ENCODE results near the gene HBM.
"Not testable (repeated sequence)": the region's sequence is repeated elsewhere in the genome, so short reads cannot be mapped to it uniquely, and the experiment has no call there.

HBM gene

GRCh38 chr16:194516-194915 is 28.7 kb downstream of the HBM start:
- H3K4me3 ChIP-seq (ENCODE audit: insufficient read depth, low read length, poor library complexity, severe bottlenecking): no peak overlapping the region
- no peak overlapping the region for H3K9ac ChIP-seq (ENCODE audit: low read length)
- peaks cover 9% of the 10 kb centered on the region; the same call in 1 of the 2 replicates for H3K36me3 ChIP-seq (ENCODE audit: low read length)
- no peaks in the 10 kb centered on the region for H3F3A ChIP-seq (ENCODE audit: insufficient read depth)
- H4K20me1 ChIP-seq (ENCODE audit: low read depth, low read length): no peaks in the 10 kb centered on the region
- H2AFZ ChIP-seq (ENCODE audit: low read depth, low read length, severe bottlenecking): no peak overlapping the region
- H3K27ac ChIP-seq (ENCODE audit: low read depth, low read length): no peak overlapping the region
- no peaks in the 10 kb centered on the region for H3K27me3 ChIP-seq (ENCODE audit: low read length)
- H3K79me2 ChIP-seq (ENCODE audit: insufficient read depth, low read length): no peaks in the 10 kb centered on the region
- TF ChIP-seq CTCF (IDR thresholded peaks at IDR 0.05; ENCODE audit: insufficient read depth, low read length, poor library complexity, severe bottlenecking) (no peak), EZH2phosphoT487 (conservative IDR thresholded peaks at IDR 0.05; ENCODE audit: low read length) (no peak)
- H3K4me2 ChIP-seq (ENCODE audit: low read depth, low read length, poor library complexity, severe bottlenecking): no peak overlapping the region
- no peaks in the 10 kb centered on the region for H3K9me3 ChIP-seq (ENCODE audit: insufficient read depth, low read length)
- no peaks in the 10 kb centered on the region for H3K9me2 ChIP-seq (replicated peaks; ENCODE audit: insufficient read depth, low read length)

GRCh38 chr16:200388-200787 is 34.6 kb downstream of the HBM start:
- peaks cover 13% of the 10 kb centered on the region; the same call in 1 of the 2 replicates for H3K36me3 ChIP-seq (ENCODE audit: low read length)
- H3K27ac ChIP-seq (ENCODE audit: low read depth, low read length): no peak overlapping the region
- H3K9ac ChIP-seq (ENCODE audit: low read length): no peak overlapping the region

GRCh38 chr16:203246-203645 is 37.5 kb downstream of the HBM start:
- Histone ChIP-seq H3K9ac (ENCODE audit: low read length) (no peak overlapping the region), H3K27ac (ENCODE audit: low read depth, low read length) (no peak overlapping the region), H2AFZ (ENCODE audit: low read depth, low read length, severe bottlenecking) (no peak overlapping the region), H3K9me3 (ENCODE audit: insufficient read depth, low read length) (no peaks in the 10 kb centered on the region), H3K36me3 (ENCODE audit: low read length) (peaks cover 26% of the 10 kb centered on the region; the same call in 1 of the 2 replicates), H3K27me3 (ENCODE audit: low read length) (no peaks in the 10 kb centered on the region), H3K4me2 (ENCODE audit: low read depth, low read length, poor library complexity, severe bottlenecking) (no peak overlapping the region), H3K4me3 (ENCODE audit: insufficient read depth, low read length, poor library complexity, severe bottlenecking) (no peak overlapping the region), H4K20me1 (ENCODE audit: low read depth, low read length) (no peaks in the 10 kb centered on the region), H3F3A (ENCODE audit: insufficient read depth) (no peaks in the 10 kb centered on the region), H3K9me2 (replicated peaks; ENCODE audit: insufficient read depth, low read length) (no peaks in the 10 kb centered on the region), H3K79me2 (ENCODE audit: insufficient read depth, low read length) (no peaks in the 10 kb centered on the region)
- TF ChIP-seq CTCF (IDR thresholded peaks at IDR 0.05; ENCODE audit: insufficient read depth, low read length, poor library complexity, severe bottlenecking): no peak
- TF ChIP-seq EZH2phosphoT487 (conservative IDR thresholded peaks at IDR 0.05; ENCODE audit: low read length): no peak

More at GRCh38 chr16:200388-200787, 34.6 kb downstream of the HBM start:
- Histone ChIP-seq H3K9me2 (replicated peaks; ENCODE audit: insufficient read depth, low read length) (no peaks in the 10 kb centered on the region), H3K79me2 (ENCODE audit: insufficient read depth, low read length) (no peaks in the 10 kb centered on the region), H3K4me3 (ENCODE audit: insufficient read depth, low read length, poor library complexity, severe bottlenecking) (no peak overlapping the region), H2AFZ (ENCODE audit: low read depth, low read length, severe bottlenecking) (no peak overlapping the region), H3K4me2 (ENCODE audit: low read depth, low read length, poor library complexity, severe bottlenecking) (no peak overlapping the region), H3F3A (ENCODE audit: insufficient read depth) (no peaks in the 10 kb centered on the region), H3K9me3 (ENCODE audit: insufficient read depth, low read length) (no peaks in the 10 kb centered on the region), H3K27me3 (ENCODE audit: low read length) (no peaks in the 10 kb centered on the region), H4K20me1 (ENCODE audit: low read depth, low read length) (no peaks in the 10 kb centered on the region)
- no peak for TF ChIP-seq CTCF (IDR thresholded peaks at IDR 0.05; ENCODE audit: insufficient read depth, low read length, poor library complexity, severe bottlenecking)
- TF ChIP-seq EZH2phosphoT487 (conservative IDR thresholded peaks at IDR 0.05; ENCODE audit: low read length): no peak

- H3K9me2 ChIP-seq (replicated peaks; ENCODE audit: insufficient read depth, low read length); H2AFZ ChIP-seq (ENCODE audit: low read depth, low read length, severe bottlenecking); H3K9me3 ChIP-seq (ENCODE audit: insufficient read depth, low read length); H4K20me1 ChIP-seq (ENCODE audit: low read depth, low read length); H3K79me2 ChIP-seq (ENCODE audit: insufficient read depth, low read length); H3F3A ChIP-seq (ENCODE audit: insufficient read depth); H3K4me3 ChIP-seq (ENCODE audit: insufficient read depth, low read length, poor library complexity, severe bottlenecking); H3K4me2 ChIP-seq (ENCODE audit: low read depth, low read length, poor library complexity, severe bottlenecking); H3K27ac ChIP-seq (ENCODE audit: low read depth, low read length); H3K27me3 ChIP-seq (ENCODE audit: low read length); H3K9ac ChIP-seq (ENCODE audit: low read length): not testable (repeated sequence)
- peaks cover 21% of the 10 kb centered on the region; the same call in 1 of the 2 replicates for H3K36me3 ChIP-seq (ENCODE audit: low read length)
Observed at GRCh38 chr16:204046-204445, 38.3 kb downstream of the HBM start.

GRCh38 chr16:209359-209758 is 43.6 kb downstream of the HBM start:
- not testable (repeated sequence) for H4K20me1 ChIP-seq (ENCODE audit: low read depth, low read length); H3K9ac ChIP-seq (ENCODE audit: low read length); H3K27ac ChIP-seq (ENCODE audit: low read depth, low read length); H3K4me3 ChIP-seq (ENCODE audit: insufficient read depth, low read length, poor library complexity, severe bottlenecking); H3F3A ChIP-seq (ENCODE audit: insufficient read depth); H3K4me2 ChIP-seq (ENCODE audit: low read depth, low read length, poor library complexity, severe bottlenecking); H3K9me2 ChIP-seq (replicated peaks; ENCODE audit: insufficient read depth, low read length); H3K27me3 ChIP-seq (ENCODE audit: low read length); H2AFZ ChIP-seq (ENCODE audit: low read depth, low read length, severe bottlenecking); H3K9me3 ChIP-seq (ENCODE audit: insufficient read depth, low read length)
- peaks cover 16% of the 10 kb centered on the region; the same call in 1 of the 2 replicates for H3K36me3 ChIP-seq (ENCODE audit: low read length)
- peaks cover 35% of the 10 kb centered on the region for H3K79me2 ChIP-seq (ENCODE audit: insufficient read depth, low read length)

- not testable (repeated sequence) for H4K20me1 ChIP-seq (ENCODE audit: low read depth, low read length); H3K9me3 ChIP-seq (ENCODE audit: insufficient read depth, low read length); H3K4me3 ChIP-seq (ENCODE audit: insufficient read depth, low read length, poor library complexity, severe bottlenecking); H3K9ac ChIP-seq (ENCODE audit: low read length); H3F3A ChIP-seq (ENCODE audit: insufficient read depth); H3K27me3 ChIP-seq (ENCODE audit: low read length); H3K27ac ChIP-seq (ENCODE audit: low read depth, low read length); H2AFZ ChIP-seq (ENCODE audit: low read depth, low read length, severe bottlenecking); H3K36me3 ChIP-seq (ENCODE audit: low read length); H3K4me2 ChIP-seq (ENCODE audit: low read depth, low read length, poor library complexity, severe bottlenecking); H3K9me2 ChIP-seq (replicated peaks; ENCODE audit: insufficient read depth, low read length)
- peaks cover 49% of the 10 kb centered on the region for H3K79me2 ChIP-seq (ENCODE audit: insufficient read depth, low read length)
Observed at GRCh38 chr16:211631-212180, 45.9 kb downstream of the HBM start.
